Activated B cell treated with CpG ODN at 0.5 μM for 24 hours (primary cell): ENCODE data around the gene SRP72. TPM values are rescaled to one million over a fixed set of nuclear protein-coding genes. Genes with fewer than 3 reads are reported as not detected.

ENCODE experiments used
- ATAC-seq: fragments of 200-7000 bp; cut with Tn5 transposase; one replicate; pipeline ENCODE4 v1.10.0; 2021; ENCODE audit warnings: low read depth, mild to moderate bottlenecking, moderate library complexity
- CTCF ChIA-PET: fragments of 350-600 bp; sonication (Branson Sonifier 250); formaldehyde crosslinking; loops from one replicate; lab custom pipeline; 2021; ENCODE audit warnings: antibody characterized with exemption; lab: Charles Lee
- POLR2A ChIA-PET: fragments of 350-600 bp; sonication (Branson Sonifier 250); formaldehyde crosslinking; loops from one replicate; lab custom pipeline; 2021; ENCODE audit warnings: antibody characterized with exemption; lab: Charles Lee
- DNase-seq: peaks from one replicate; pipeline ENCODE4 v3.0.0; 2022
- H3K27ac Mint-ChIP-seq: one replicate; pipeline ENCODE4 v1.8.0; 2020; ENCODE audit warnings: mixed read lengths
- H3K27me3 Mint-ChIP-seq: one replicate; pipeline ENCODE4 v1.8.0; 2021; ENCODE audit warnings: mixed read lengths
- H3K36me3 Mint-ChIP-seq: one replicate; pipeline ENCODE4 v1.8.0; 2021; ENCODE audit warnings: low read depth, mixed read lengths
- H3K4me1 Mint-ChIP-seq: one replicate; pipeline ENCODE4 v1.8.0; 2021; ENCODE audit warnings: mixed read lengths
- H3K4me3 Mint-ChIP-seq: one replicate; pipeline ENCODE4 v1.8.0; 2020; ENCODE audit warnings: mild to moderate bottlenecking, mixed read lengths
- H3K9me3 Mint-ChIP-seq: one replicate; pipeline ENCODE4 v1.8.0; 2020; ENCODE audit warnings: mixed read lengths
- intact Hi-C: fragments of 100-400 bp; cut with micrococcal nuclease; formaldehyde crosslinking; loops from one replicate; pipeline ENCODE4 v1.15.1; 2024
- total RNA-seq: library from RNA; stranded (reverse); gene quantifications from 2 replicates; pipeline ENCODE4 v1.2.3, GENCODE V29; 2022
- TF ChIP-seq, protein P1 (sequence below): fragments of 200-600 bp; IDR thresholded peaks from one replicate; pipeline ENCODE4 v1.8.0; 2022; ENCODE audit warnings: antibody characterized with exemption, mild to moderate bottlenecking

The SRP72 gene
- total RNA-seq, 1 donor from 2014 or later = 139 TPM

DNA sequence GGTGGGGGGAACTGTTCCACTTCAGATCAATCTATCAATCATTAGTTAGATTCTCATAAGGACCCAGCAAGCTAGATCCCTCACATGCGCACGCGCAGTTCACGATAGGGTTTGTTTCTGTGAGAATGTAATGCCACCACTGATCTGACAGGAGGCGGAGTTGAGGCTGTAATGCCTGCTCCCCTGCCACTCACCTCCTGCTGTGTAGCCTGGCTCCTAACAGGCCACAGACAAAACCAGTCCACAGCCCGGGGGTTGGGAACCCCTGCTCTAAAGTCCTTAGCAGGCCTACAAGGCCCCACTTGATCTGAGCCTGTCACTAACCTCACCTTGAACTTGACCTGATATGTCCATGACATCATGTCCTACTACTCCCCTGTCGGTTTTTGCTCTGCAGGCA, 68.5 kb downstream of the SRP72 start:
- Mint-ChIP-seq H3K4me3 (no peak overlapping the region), H3K4me1 (no peaks in the 10 kb centered on the region), H3K27ac (no peak overlapping the region), H3K27me3 (peaks cover 12% of the 10 kb centered on the region), H3K9me3 (no peaks in the 10 kb centered on the region), H3K36me3 (no peaks in the 10 kb centered on the region)
- TF ChIP-seq, protein P1, sequence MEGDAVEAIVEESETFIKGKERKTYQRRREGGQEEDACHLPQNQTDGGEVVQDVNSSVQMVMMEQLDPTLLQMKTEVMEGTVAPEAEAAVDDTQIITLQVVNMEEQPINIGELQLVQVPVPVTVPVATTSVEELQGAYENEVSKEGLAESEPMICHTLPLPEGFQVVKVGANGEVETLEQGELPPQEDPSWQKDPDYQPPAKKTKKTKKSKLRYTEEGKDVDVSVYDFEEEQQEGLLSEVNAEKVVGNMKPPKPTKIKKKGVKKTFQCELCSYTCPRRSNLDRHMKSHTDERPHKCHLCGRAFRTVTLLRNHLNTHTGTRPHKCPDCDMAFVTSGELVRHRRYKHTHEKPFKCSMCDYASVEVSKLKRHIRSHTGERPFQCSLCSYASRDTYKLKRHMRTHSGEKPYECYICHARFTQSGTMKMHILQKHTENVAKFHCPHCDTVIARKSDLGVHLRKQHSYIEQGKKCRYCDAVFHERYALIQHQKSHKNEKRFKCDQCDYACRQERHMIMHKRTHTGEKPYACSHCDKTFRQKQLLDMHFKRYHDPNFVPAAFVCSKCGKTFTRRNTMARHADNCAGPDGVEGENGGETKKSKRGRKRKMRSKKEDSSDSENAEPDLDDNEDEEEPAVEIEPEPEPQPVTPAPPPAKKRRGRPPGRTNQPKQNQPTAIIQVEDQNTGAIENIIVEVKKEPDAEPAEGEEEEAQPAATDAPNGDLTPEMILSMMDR = no peak
- DNase-seq (no peak), ATAC-seq (no peak)
- intact Hi-C loops = no loop called here
- CTCF ChIA-PET = interaction anchor here (1.5 kb wide), 1 partner anchor 9 kb away, joined by 3 read pairs; no protein-coding TSS in a partner anchor
- POLR2A ChIA-PET = no interaction called here

- Mint-ChIP-seq H3K4me1 (no peaks in the 10 kb centered on the region), H3K9me3 (no peaks in the 10 kb centered on the region)
- POLR2A ChIA-PET = no interaction called here
These were observed 69.7 kb downstream of the SRP72 start for GRCh38 chr4:56537147-56537546.

DNA sequence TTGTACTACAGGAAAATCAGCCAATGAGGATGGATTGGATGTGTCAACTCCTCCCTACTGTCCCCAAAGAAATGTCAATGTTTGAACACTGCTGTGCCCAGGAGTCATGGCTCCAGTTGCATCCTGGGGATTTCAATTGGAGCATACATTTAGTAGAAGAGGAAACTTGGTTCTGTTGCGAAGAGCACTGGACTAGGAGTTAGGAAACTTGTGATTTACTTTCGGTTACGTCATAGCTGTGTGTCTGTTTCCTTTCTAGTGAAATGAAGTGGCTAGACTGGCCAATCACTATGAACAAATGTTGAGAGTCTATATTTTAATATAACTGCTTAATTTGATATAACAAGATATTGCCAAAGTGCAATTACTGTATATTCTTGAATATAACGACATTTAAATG, 73.4 kb downstream of the SRP72 start:
- no peak for DNase-seq
- TF ChIP-seq, protein P1 = no peak
- CTCF ChIA-PET = no interaction called here

More at GRCh38 chr4:56537147-56537546, 69.7 kb downstream of the SRP72 start:
- no peaks in the 10 kb centered on the region for H3K36me3 Mint-ChIP-seq
- intact Hi-C loops = no loop called here
- no peak for DNase-seq
- no peak overlapping the region for H3K27ac Mint-ChIP-seq
- ATAC-seq = no peak
- peaks cover 16% of the 10 kb centered on the region for H3K27me3 Mint-ChIP-seq
- TF ChIP-seq, protein P1 = no peak
- H3K4me3 Mint-ChIP-seq = no peak overlapping the region
- CTCF ChIA-PET = no interaction called here

GRCh38 chr4:56544573-56545131, 77.2 kb downstream of the SRP72 start:
- ChIA-PET CTCF (interaction anchor here (0.8 to 3.3 kb wide), 9 partner anchors 8 to 292 kb away, joined by 3 to 13 read pairs (median 4); partner anchors contain the start of gene PPAT), POLR2A (interaction anchor here (0.7 kb wide), 1 partner anchor 237 kb away, joined by 7 read pairs; no protein-coding TSS in a partner anchor)
- Mint-ChIP-seq H3K4me1 (peaks cover 10% of the 10 kb centered on the region), H3K36me3 (no peaks in the 10 kb centered on the region), H3K4me3 (peak overlapping the region; percentile 71), H3K27ac (no peak overlapping the region), H3K9me3 (no peaks in the 10 kb centered on the region), H3K27me3 (peaks cover 14% of the 10 kb centered on the region)
- peak; percentile 99 for ATAC-seq
- intact Hi-C loops = loop anchor here (1.0 kb wide), 7 partner anchors 14 to 596 kb away; partner anchors contain the start of genes ARL9, CEP135 and SRP72
- TF ChIP-seq, protein P1 = peak; percentile 93
- peak; percentile 89 for DNase-seq

More for the DNA sequence above, 73.4 kb downstream of the SRP72 start:
- peaks cover 14% of the 10 kb centered on the region for H3K27me3 Mint-ChIP-seq
- no peak for ATAC-seq
- no peaks in the 10 kb centered on the region for H3K36me3 Mint-ChIP-seq
- H3K4me1 Mint-ChIP-seq = peaks cover 10% of the 10 kb centered on the region
- H3K9me3 Mint-ChIP-seq = no peaks in the 10 kb centered on the region
- no peak overlapping the region for H3K27ac Mint-ChIP-seq
- intact Hi-C loops = no loop called here
- POLR2A ChIA-PET = no interaction called here
- H3K4me3 Mint-ChIP-seq = no peak overlapping the region

DNA sequence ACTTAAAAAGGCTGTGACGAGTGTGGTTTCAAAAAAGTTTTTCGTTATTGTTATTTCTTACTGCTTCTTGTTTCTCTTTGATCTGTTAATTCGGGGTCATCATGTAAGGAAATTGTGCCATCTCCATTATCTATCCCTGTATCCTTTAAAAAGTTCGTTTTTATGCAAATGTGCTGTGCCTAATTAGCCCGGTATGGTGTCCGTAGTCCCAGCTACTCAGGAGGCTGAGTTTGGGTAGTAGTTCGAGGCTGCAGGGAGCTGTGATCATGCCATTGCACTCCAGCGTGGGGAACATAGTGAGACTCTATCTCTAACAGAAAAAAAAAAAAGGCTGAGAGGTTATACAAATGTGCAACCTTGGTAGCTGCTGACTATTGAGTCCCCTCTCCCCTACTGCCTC, 83.2 kb downstream of the SRP72 start:
- H3K36me3 Mint-ChIP-seq = no peaks in the 10 kb centered on the region
- H3K27ac Mint-ChIP-seq = no peak overlapping the region
- no peaks in the 10 kb centered on the region for H3K9me3 Mint-ChIP-seq
- intact Hi-C loops = no loop called here
- no peak for DNase-seq
- ChIA-PET POLR2A (no interaction called here), CTCF (no interaction called here)
- H3K4me1 Mint-ChIP-seq = no peaks in the 10 kb centered on the region
- TF ChIP-seq, protein P1 = no peak
- no peak overlapping the region for H3K4me3 Mint-ChIP-seq
- no peak for ATAC-seq
- H3K27me3 Mint-ChIP-seq = peaks cover 2% of the 10 kb centered on the region
